H4 (cell line): Measurements from ENCODE around the gene ADPRS. TPM values are rescaled to one million over a fixed set of nuclear protein-coding genes. Genes with fewer than 3 reads are reported as not detected.
A peak's percentile ranks its signal among the peaks of the same experiment; 100 is the strongest.

Experiments used
- DNase-seq: peaks from one replicate; pipeline ENCODE4 v3.0.0-alpha.2; 2015; ENCODE audit warnings: low spot score
- total RNA-seq: library from RNA; depleted of rRNA; stranded (reverse); fragments of >200 nt; shearing (Covaris generic); gene quantifications from 2 replicates; pipeline ENCODE4 v1.2.3, GENCODE V29; 2014

ADPRS gene
- total RNA-seq, 1 experiment from 2014 or later: 40.8 TPM

DNA sequence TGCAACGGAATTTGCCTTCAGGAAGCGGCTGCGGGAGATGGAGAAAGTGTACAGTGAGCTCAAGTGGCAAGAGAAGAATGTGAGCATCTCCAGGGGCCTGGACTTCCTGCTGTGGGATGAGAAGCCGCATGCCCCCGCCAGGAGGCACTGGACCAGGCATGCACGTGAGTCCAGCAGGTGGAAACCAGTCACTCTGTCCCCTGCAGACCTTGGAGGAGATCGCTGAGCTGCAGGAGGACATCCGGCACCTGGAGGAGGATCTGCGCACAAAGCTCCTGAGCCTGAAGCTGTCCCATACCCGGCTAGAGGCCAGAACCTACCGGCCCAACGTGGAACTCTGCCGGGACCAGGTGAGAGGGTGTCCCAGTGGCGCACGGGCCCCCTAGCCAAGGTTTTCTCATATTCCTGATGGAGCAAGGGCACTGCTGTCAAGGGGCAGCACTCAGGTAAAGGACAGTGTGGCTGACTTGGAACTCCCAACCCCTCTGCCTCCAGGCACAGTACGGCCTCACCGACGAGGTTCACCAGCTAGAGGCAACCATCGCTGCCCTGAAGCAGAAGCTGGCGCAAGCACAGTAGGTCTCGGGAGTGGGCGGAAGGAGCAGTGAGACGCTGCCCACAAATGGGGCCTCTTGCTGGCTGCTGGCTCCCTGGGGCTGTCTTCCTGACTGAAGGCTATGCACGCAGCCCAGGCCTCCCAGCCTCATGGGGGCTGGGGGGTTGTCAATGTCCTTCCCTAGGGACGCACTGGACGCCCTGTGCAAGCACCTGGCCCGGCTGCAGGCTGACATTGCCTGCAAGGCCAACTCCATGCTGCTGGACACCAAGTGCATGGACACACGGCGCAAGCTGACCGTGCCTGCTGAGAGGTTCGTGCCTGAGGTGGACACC lies 1.2 kb upstream of the ADPRS start:
- DNase-seq: no peak

DNA sequence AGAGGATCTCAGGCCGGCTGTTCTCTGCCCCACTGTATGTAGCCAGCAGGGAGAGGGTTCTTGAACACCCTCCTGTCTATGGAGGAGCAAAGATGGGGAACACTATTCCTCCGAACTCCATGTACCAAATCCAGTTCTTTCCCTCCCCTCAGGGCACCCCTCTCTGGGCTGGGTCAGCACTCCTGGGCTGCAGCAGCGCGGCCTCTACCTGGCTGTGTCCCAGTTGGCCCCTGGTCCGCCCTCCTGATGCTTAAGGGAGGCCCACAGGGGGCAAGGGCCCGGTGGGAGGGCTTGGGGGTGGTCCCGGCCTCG lies 471 bp upstream of the ADPRS start:
- no peak for DNase-seq

DNA sequence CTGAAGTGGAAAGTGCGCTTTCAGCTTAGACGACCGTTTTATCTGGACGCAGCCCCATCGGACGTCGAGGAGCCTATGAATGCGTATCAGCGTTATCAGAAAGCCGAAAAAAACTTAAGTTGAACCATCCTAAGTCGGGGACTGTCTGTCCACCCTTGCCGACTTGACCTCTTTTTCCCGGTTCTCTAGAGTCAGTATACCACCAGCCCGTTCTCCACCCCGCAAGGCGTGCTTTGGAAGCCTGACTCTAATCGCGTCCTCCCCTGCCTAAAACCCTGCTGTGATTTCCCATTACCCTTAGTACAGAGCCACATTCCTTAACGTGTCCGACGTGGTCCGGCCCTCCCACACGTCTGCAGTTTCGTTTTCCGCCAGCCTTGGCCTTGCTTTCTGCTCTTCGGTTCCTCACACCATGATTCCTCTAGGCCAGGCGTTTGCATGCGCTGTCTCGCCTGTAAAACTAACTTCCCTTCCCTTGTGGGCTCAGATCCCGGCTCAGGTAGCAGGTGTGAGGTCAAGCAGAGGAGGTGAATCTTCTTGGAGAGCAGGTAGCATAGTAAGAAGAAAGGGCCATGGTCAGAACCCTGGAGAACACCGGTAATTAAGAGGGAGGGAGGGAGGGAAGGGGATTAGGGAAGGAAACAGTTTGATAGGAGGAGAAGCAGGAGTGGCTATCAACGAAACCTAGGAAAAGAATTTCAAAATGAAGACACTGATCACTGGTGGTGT lies 865 bp downstream of the ADPRS start:
- DNase-seq: no peak

DNA sequence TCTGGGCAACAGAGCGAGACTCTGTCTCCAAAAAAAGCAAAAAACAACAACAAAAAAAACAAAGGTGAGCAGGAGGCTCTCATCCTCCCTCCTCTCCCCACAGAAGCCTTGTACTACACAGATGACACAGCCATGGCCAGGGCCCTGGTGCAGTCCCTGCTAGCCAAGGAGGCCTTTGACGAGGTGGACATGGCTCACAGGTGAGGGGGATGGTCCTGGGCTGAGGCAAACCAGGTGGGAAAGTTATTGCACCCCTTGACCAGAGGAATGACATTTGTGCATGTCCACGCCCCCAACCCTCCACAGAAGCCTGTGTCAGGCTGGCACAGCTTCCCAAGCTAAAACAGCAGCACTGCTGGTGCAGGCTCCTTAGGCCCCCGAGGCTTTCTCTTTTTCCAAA lies 2.4 kb downstream of the ADPRS start:
- no peak for DNase-seq

DNA sequence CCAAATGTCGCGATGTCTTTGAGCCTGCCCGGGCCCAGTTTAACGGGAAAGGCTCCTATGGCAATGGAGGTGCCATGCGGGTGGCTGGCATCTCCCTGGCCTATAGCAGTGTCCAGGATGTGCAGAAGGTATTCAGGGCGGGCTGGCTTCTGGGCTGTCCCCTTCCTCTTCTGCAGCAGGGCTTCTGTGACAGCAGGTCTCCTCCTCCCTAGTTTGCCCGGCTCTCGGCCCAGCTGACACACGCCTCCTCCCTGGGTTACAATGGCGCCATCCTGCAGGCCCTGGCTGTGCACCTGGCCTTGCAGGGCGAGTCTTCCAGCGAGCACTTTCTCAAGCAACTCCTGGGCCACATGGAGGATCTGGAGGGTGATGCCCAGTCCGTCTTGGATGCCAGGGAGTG lies 3.0 kb downstream of the ADPRS start:
- DNase-seq: no peak

DNA sequence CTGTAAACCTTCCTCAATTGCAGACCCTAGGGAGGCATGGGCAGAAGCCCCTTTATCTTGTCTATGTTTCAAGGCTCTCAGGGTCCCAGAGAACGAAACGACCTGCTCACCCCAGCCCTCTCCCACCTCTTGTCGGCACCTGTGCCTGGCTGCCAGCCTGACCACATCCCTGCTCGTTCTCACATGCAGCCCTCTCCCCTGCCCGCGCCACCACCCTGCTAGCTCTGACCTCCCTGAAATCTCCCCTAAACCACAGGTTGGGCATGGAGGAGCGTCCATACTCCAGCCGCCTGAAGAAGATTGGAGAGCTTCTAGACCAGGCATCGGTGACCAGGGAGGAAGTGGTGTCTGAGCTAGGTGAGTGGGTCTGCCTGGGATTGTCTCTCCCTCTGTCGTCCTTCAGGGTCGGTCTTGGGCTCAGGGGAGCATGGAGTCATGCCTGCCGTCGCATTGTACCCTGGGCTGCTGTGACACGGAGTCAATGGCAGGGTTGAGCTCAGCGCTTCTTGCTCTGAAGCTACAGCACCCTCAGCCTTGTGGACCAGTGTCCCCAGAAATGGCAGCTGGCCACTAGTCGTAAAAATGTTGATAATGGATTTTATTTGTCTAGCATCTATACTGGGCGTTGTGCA lies 3.6 kb downstream of the ADPRS start:
- no peak for DNase-seq

DNA sequence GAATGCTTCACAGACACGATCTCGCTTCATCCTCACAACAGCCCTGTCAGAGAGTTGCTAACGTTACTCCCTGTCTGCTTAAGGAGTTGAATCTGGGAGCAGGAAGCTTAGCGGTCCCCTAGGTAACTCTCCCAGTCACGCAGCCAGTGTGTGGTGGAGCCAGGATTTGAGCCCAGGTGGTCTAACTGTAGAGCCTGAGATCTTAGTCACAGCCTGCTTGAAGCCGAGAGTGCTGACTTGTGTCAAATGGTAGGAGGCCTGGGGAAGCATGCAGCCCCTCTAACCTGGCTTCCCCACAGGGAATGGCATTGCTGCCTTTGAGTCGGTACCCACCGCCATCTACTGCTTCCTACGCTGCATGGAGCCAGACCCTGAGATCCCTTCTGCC lies 4.1 kb downstream of the ADPRS start:
- no peak for DNase-seq

DNA sequence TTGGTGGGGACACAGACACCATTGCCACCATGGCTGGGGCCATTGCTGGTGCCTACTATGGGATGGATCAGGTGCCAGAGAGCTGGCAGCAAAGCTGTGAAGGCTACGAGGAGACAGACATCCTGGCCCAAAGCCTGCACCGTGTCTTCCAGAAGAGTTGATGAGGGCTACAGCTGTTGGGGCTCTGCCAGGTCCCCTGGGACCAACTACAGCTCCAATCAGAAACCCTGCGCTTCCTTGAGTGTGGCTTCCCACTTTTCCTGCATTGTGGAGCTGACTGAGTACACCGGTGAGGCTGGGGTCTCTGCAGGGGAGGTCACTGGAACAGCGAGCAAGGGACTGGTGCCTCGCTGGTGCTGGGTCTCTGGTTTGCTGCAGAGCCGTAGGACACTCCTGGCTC lies 4.5 kb downstream of the ADPRS start:
- no peak for DNase-seq

DNA sequence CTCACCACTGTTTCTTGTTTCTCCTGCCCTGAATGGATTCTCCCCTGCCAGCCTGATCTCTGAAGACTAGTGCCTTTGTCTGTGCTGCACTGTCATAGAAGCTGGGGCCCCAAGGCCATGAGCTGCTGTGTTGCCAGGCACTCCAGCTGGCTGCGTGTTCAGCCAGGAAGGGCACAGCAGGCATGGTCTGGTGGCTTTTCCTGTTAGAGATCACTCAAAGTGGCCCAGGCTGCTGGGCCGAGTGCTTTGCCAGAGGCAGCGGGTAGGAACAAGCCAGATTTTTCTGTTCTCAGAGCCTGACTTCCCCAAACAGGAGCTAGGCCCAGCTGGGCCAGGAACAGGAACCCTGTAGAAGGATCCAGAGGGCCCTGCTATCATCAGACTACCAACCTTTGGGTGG lies 5.2 kb downstream of the ADPRS start:
- no peak for DNase-seq

DNA sequence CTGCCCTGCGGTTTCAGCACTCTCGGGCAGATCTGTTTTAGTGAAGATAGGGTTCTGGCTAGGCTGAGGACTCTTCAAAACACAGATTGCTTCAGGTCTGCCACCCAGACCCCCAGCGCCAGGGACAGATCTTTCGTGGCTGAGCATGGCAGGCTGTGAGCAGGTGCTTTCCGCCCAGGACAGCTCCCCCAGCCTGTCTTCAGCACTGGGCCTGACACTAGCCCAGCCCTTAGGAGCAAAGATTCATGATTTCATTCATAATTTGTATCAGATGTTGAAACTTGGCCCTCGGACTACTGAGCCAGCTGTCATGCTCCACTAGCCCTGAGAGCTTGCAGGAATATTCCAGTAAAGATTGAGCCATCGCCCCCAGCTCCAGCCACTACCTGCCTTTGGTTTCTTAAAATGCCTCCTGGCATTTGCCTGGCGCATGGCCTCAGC lies 5.9 kb downstream of the ADPRS start:
- DNase-seq: no peak

DNA sequence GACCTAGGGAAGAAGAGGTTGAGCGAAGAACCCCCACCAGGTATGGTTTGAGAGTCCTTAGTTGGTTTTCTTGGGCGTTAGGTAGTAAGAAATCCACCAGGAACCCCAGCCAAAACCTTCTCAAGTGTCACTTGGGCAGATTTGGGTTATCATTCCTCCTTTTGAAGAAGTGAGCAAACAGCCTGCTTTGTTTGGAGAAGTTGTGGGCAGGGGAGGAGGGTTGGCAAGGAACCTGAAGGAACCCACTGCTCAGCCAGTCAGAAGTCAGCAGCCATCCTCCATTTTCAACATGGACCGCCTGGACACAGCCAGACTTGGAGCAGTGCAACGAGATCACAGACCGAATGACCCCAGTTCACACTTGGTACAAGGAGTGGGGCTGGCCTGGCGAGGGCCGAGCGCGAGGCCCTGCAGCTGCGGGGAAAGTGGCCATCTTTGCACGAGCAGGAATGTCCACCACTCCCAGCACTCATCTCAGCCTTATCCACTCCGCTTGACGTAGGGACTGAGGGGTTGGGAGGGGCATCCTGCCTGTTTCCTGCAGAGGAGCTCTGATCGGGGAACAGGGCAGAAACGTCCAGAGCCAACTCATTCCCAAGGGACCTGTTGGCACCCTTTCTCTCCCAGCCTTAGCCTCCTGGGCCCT lies 7.2 kb downstream of the ADPRS start:
- no peak for DNase-seq

DNA sequence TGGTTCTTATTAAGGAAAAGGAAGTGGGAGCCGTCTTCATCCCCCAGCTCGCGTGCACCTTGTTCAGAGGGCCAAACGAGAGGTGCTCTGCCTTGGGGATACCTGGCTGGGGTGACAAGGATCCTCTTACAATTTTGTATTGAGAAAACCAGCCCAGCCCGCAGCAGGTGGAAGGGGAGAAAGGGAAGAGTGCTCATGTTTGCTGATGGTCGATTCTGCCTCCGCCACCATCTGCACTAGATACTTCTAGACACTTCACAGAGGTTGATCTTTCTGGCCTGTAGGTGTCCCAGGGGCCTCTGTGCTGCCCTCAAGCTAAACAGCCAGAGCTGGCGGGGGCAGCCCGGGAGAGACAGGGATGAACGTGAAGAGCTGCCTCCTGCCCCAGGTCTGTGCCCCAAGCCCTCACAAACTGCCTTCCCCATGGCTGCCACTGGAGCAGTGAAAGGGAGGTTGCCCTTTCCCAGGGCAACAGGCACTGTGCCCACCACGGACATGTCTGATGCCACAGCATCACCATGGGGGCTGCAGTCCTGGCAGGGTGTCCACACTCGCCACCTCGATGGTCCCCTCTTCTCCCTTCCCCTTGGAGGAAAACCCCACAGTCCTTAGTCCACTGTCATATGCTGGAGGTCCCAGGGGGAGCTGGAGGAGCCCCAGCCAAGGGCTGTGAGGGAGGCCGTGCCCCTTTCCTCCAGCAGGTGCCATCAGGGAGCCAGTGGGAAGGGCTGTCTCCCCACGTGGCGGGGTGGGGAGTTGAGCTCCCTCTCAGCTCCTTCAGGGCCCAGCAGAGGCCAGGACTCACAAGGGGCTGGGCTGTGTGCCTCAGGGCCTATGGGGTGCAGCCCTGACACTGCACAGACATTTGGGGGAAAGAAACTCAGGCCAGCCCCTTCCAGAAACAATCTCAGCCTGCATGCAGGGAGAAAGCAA lies 8.1 kb downstream of the ADPRS start:
- no peak for DNase-seq

DNA sequence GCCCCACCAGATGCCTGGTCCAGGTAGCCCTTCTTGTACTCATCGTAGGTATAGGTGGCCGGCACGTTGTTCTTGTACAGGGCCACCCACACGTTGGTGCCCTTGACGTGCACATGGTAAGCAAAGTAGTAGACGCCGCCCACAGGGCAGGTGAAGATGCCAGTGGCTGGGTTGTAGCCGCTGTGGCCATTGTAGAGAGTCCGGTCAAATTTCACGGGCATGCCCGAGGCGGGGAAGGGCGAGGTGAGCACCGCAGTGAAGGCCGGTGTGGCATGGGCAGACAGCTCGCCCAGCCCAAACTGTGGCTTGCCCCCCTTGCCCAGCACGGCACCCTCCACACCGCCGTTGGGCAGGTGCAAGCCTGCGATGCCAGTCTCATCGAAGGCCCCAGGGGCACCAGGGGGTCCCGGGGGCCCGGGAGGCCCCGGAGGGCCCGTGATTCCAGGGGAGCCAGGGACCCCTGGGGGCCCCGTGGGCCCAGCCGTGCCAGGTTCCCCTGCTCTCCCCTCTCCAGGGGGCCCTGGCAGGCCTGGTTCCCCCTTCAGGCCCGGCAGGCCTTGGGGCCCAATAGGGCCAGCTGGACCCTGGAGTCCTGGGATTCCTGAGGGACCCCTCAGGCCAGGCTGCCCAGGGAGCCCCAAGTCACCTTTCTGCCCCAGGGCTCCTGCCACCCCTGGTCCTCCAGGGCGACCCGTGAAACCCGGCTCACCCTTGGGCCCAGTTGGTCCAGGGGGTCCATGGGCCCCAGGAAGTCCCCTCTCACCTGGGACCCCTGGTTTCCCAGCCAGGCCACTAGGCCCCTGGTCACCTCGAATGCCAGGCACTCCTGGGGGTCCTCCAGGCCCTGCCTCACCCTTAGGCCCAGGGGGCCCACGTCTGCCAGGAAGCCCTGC lies 9.2 kb downstream of the ADPRS start:
- no peak for DNase-seq

DNA sequence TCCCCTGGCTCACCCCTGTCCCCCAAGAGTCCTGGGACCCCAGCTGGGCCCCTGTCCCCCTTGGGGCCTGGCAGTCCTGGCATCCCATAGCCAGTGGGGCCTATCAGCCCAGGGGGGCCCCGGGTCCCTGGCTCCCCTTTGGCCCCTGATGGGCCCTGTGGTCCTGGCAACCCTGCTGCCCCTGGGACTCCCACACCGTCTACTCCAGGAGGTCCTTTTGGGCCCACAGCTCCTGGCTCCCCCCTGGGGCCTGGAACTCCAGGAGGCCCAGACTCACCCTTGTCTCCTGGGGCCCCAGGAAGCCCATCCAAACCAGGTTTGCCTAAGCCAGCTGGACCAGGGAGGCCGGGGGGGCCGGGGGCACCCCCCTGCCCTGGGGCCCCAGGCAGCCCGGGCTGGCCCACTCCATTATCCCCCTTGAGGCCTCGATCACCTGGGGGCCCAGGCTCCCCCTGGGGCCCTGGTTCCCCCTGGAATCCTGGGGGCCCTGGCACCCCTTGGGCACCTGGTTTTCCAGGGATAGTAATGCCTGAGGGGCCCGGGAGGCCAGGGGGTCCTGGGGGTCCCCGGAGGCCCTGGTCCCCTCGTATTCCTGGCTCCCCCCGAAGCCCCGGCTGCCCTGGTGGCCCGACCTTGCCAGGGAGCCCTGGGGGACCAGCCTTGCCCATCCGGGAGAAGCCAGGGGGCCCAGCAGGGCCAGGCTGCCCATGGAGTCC lies 10.1 kb downstream of the ADPRS start:
- DNase-seq: no peak

DNA sequence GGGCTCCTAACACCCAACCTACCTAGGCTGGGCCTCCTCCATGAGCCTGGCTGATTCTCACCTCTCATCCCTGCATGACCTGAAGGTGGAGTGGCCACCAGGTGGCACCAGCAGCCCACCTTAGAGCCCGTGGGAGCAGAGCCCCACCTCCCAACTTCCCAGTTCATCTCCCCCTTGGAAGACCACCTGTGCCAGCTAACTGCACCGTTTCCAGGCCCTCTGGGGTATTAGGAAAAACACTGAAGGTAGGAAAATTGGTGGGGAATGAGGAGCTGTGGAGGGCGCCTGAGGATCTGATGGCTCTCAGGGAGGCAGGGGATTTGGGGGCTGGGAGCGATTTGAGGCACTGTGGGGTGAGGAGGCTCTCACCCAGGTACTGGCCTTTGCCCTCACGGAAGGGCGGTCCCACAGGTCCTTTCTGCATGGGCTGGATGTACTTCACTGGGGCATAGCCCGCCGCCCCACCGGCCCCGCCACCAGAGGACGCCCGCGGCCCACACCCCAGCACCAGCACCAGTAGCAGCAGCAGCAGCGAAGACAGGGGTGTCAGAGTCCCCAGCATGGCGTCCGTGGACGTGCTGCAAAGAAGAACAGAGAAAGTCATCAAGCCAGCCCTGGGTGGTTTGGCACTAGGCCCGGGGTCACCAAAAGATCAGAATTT lies 11.1 kb downstream of the ADPRS start:
- peak; percentile 58 for DNase-seq

DNA sequence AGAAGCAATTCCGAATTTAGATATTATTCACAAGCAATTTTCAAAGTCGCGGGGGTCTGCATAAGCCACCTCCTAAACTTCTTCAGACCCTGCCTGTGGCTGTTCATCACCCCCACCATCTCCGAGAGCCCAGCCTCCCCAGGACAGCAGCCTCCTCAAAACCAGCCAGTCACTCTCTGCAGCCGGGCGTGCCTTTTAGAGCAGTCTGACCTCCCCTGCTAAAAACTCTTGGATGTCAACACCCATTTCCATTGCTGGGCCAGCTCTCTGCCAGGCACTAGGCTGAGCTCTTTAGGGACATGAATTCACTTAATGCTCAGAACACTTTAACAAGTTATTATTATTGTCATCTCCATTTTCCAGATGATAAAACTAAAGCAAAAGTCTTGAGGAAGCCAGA lies 11.7 kb downstream of the ADPRS start:
- DNase-seq: no peak

DNA sequence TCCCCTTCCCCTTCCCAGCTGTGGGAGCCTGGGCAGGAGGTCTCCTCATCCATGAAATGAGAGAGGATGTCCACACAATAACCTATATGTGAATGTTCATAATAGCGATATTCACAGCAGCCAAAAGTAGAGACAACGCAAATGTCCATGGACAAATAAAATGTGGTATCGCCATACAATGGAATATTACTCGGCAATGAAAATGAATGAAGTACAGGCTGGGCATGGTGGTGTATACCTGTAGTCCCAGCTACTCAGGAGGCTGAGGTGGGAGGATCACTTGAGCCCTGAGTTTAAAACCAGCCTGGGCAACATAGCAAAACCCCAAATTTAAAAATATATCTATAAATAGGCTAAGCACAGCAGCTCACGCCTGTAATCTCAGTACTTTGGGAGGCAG lies 12.9 kb downstream of the ADPRS start:
- DNase-seq: no peak

DNA sequence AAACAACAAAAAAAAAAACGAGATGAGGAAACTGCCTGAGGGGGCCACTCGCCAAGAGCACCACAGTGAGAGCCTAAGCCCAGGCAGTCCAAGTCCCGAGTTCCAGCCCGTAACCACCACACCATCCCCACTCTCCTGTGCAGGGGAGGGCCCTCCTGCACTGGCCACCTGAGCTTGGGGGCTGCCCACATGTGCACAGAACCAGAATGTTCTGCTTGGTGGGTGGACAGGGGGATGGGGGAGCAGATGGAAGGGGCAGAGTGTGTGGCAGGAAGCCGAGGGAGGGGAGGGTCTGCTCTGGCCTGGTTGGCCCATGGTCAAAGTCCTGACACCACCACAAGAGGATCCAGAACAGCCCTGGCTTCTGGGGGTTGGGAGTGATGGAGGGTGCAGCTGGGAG lies 17.6 kb downstream of the ADPRS start:
- DNase-seq: no peak

DNA sequence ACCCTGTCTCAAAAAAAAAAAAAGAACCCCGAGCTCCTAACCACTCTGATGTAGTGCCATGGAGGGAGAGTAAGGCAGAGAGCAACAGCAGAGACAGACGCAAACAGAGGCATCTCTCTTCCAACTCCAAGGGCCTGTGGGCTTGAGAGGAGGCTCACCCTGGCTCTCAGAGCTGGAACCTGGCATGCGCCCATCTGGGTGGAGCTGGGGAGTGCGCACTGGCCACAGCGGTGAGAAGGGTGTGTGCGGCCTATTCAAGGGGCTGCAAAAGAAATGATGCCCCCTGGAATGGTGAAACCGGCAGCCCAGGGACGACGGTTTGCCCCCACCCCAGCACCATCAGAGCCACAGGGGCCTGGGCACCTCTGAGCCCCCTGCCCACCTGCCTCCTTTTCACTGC lies 18.7 kb downstream of the ADPRS start:
- DNase-seq: no peak
